ENCODE measurements around the gene SEC16B.

DNA sequence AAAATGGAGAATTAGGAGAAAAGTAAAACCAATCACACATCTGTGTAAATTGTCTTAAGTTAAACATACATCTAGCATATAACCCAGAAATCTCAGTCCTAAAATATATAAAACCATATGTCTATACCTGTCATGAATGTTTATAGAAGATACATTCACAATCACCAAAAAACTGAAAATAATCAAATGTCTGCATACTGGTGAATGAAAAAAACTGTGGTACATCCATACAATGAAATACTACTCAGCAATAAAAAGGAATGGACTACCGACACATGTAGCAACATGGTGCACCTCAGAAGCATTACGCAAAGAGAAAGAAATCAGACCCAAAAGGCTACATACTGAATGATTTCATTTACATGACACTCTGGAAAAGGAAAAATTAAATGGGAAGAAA, 47.7 kb upstream of the SEC16B start:
- TF ChIP-seq, protein P1, sequence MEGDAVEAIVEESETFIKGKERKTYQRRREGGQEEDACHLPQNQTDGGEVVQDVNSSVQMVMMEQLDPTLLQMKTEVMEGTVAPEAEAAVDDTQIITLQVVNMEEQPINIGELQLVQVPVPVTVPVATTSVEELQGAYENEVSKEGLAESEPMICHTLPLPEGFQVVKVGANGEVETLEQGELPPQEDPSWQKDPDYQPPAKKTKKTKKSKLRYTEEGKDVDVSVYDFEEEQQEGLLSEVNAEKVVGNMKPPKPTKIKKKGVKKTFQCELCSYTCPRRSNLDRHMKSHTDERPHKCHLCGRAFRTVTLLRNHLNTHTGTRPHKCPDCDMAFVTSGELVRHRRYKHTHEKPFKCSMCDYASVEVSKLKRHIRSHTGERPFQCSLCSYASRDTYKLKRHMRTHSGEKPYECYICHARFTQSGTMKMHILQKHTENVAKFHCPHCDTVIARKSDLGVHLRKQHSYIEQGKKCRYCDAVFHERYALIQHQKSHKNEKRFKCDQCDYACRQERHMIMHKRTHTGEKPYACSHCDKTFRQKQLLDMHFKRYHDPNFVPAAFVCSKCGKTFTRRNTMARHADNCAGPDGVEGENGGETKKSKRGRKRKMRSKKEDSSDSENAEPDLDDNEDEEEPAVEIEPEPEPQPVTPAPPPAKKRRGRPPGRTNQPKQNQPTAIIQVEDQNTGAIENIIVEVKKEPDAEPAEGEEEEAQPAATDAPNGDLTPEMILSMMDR (IDR thresholded peaks at IDR 0.05): no peak
- TF ChIP-seq POLR2A (IDR thresholded peaks at IDR 0.05): no peak
